Epithelial cell of prostate (primary cell): ENCODE data around the gene MT1X.
A peak's percentile ranks its signal among the peaks of the same experiment; 100 is the strongest.
"Not testable (repeated sequence)": the region's sequence is repeated elsewhere in the genome, so short reads cannot be mapped to it uniquely, and the experiment has no call there.

ENCODE experiments used
- DNase-seq: peaks from one replicate; pipeline ENCODE4 v3.0.0-alpha.2; 2011; ENCODE audit warnings: low read depth, low spot score
- H3K27ac ChIP-seq: fragments of 450-650 bp; 2 replicates; pipeline ENCODE4 v1.5.1; 2017; ENCODE audit warnings: mild to moderate bottlenecking

The MT1X gene

GRCh38 chr16:56708525-56709442, 26.5 kb downstream of the MT1X start:
- H3K27ac ChIP-seq: no peak overlapping the region
- no peak for DNase-seq

DNA sequence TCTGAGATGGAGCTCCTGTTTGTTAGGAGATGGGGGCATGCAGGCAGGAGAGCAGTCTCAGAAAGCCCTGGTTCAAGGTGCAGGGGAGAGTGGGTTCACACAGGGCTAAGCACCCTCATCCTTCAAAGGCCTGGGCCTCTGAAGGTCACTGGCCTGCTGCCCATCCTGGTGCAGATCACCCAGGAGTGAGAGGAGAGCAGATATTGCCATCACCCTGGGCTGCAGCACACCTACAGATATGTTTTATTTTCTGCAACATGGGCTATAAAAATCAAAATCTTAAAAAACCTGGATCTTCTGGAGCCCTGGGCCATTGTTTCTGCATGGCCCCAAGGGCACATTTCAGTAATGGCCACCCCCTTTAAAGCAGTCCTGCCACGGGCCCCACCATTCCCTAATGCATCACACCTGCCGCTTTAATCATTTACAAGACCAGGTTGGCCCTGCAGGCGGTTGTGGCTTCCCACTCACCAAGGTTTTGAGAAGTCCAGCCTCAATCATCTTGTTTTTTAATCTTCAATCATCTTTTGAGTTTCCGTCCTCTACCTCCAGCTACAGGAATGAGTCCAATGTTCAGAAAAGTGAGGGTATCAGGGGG, 27.3 kb downstream of the MT1X start:
- no peak for DNase-seq
- no peak overlapping the region for H3K27ac ChIP-seq

DNA sequence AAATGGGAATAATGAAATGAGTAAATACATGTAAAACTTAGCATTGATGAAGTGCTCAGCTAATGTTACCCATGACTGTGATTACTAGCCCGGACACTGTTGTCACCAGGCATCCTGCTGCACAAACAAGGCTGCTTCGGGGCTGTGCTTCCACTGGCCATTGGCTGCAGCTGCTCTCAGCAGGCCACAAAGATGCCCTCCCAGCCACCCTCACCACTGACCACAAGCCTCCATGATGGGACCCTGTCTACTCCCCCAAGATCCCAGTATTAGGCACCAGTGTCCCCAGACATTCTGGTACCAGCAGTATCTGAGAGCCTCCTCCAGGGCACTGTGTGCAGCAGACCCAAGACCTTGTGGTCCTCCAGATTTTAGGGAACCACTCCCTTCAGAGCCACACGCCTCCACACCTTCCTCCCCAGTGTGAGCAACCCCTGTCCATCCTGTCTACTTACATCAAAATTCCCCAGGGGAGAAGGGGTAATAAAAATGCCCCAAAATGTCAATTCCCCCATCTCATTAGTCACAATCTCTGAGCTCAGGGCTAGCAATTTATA, 28.0 kb downstream of the MT1X start:
- H3K27ac ChIP-seq: no peak overlapping the region
- no peak for DNase-seq

DNA sequence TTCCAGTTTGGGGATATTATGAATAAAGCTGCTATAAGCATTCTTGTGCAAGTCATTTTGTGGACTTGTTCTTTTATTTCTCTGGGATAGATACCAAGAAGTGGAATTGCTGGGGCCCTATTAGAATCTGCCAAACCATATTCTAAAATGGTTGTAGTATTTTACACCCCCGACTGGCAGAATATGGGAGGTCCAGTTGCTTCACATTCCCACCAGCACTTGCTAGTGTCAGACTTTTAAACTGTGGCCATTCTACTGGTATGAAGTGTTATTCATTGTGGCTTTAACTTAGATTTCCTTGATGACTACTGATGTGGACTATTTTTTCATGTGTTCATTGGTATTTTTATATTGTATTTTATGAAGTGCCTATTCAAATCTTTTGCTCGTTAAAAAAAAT, 29.6 kb downstream of the MT1X start:
- no peak overlapping the region for H3K27ac ChIP-seq
- DNase-seq: no peak

DNA sequence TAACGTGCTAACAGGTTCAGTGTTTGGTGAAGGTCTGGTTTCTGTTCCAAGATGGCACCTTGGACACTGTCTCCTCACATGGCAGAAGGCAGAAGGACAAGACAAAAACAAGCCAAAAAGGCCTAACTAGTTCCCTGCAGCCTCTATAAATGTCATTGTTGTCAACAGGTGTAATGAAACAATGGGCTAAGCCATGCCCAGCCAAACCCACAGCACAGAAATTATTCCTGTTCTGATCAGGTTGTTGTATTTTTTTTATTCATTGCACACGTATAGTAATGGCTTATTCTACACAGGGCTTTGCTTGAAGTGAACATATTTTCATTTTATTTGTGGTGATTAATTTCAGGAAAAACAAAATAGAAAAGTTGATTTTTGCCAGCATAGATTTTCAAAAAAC, 31.5 kb downstream of the MT1X start:
- no peak overlapping the region for H3K27ac ChIP-seq

DNA sequence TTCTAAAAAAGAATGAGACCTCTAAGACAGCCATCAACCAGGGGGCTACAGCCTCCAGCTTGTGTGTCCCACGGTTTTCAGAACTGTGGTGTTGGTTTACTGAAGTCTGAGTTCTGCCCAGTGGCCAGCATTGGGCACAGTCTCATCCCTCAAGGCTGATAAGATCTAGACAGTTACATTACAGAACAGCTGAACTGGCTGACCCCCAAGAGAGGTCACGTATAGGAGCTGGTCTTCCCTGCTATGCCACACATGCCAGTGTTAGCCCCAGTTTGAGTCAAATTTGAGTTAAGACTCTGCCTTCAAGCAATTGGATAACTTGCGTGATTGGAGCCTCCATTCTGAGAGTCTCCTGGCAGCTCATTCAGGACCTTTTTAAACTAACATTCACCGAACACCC, 32.9 kb downstream of the MT1X start:
- no peak for DNase-seq
- H3K27ac ChIP-seq: no peak overlapping the region

More for the DNA sequence above, 31.5 kb downstream of the MT1X start:
- no peak for DNase-seq

- no peak overlapping the region for H3K27ac ChIP-seq
- no peak for DNase-seq
These were observed 34.5 kb downstream of the MT1X start for GRCh38 chr16:56716761-56717160.

DNA sequence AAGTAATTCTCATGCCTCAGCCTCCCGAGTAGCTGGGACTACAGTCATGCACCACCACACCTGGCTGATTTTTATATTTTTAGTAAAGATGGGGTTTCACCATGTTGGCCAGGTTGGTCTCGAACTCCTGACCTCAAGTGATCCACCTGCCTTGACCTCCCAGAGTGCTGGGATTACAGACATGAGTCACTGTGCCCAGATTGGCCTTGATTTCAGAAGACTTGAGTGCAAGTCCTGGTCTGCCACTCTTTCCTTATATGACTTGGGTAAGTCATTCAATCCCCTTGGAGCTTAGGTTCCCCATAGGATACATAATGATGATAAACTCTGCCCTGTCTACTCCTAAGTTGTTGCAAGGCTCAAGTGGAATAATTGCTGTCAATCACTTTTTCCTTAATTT, 35.3 kb downstream of the MT1X start:
- not testable (repeated sequence) for DNase-seq, H3K27ac ChIP-seq

DNA sequence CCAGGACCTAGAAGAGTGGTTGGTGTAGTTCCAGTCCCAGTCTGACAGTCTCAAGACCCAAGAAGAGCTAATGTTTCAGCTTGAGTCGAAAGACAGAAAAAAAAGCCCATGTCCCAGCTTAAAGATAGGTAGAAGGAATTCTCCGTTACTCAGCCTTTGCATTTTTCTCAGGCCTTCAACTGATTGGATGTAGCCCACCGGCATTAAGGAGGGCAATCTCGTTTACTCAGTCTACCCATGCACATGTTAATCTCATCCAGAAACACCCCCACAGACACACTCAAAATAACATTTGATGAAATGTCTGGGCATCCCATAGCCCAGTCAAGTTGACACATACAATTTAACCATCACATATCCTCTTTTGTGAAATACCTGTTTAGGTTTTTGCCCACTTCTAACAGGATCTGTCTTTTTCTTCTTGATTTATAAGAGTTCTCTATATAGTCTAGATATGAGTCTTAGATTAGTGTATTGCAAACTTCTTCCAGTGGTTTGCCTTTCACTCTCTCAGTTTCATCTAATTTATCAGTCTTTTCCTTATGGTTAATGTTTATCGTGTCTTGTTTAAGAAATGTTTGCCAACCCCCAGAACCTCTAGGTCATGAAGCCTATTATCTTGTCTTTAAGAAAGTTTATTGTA, 40.1 kb downstream of the MT1X start:
- DNase-seq: no peak
- H3K27ac ChIP-seq: no peak overlapping the region

DNA sequence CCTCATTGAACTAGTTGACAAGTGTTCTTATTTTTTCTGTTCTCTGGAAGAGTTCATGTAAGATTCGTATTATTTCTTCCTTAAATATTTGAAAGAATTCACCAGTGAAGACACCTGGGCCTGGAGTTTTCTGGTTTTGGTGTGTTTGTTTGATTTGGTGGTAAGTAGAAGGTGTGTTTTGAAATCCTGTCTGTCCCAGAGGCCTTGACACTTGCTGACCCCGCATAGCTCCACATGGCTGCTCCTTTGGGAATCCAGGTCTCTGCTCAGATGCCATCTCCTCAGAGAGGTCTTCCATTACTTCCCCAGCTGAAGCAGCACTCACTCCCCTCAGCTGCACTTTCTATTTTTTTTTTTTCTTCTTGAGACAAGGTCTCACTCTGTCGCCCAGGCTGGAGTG, 41.9 kb downstream of the MT1X start:
- DNase-seq: no peak
- H3K27ac ChIP-seq: no peak overlapping the region

- H3K27ac ChIP-seq: no peak overlapping the region
- no peak for DNase-seq
These were observed 44.0 kb downstream of the MT1X start for GRCh38 chr16:56726283-56726682.

- no peak for DNase-seq
These were observed 44.7 kb downstream of the MT1X start for GRCh38 chr16:56726926-56727325.

GRCh38 chr16:56728027-56728426, 45.8 kb downstream of the MT1X start:
- DNase-seq: no peak

More at GRCh38 chr16:56726926-56727325, 44.7 kb downstream of the MT1X start:
- no peak overlapping the region for H3K27ac ChIP-seq

DNA sequence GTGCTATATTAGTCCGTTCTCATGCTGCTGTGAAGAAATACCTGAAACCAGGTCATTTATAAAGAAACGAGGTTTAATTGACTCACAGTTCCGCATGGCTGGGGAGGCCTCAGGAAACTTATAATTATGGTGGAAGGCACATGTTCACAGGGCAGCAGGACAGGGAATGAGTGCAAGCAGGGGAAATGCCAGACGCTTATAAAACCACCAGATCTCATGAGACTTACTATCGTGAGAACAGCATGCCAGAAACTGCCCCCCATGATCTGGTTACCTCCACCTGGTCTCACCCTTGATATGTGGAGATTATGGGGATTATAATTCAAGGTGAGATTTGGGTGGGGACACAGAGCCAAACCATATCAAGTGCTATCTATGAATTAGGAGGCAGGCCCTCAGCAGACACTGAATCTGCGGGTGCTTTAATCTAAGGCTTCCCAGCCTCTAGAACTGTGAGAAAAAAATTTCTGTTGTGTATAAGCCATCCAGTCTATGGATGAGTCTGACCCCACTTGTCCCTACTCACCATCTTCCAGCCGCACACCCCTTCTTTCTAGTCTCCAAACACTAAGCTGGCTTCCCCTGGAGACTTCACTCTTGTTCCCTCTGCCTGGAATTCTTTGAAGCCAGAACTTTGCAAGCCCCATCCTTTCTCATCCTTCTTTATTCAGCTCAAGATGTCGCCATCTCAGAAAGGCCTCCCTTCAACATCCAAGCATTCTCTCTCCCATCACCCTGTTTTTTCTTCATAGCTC, 46.9 kb downstream of the MT1X start:
- peak overlapping the region; percentile 69 for H3K27ac ChIP-seq
- no peak for DNase-seq

More at GRCh38 chr16:56728027-56728426, 45.8 kb downstream of the MT1X start:
- H3K27ac ChIP-seq: no peak overlapping the region

GRCh38 chr16:56729735-56730662, 47.7 kb downstream of the MT1X start, which contains the start of gene NUP93:
NUP93 (plus strand) TSS chr16:56730129; CDS start chr16:56748248, 18,119 bp downstream.
- H3K27ac ChIP-seq: peak within 1 kb of the TSS; percentile 69
- peak; percentile 54 for DNase-seq

- H3K27ac ChIP-seq: no peak overlapping the region
- DNase-seq: no peak
These were observed 50.1 kb downstream of the MT1X start for GRCh38 chr16:56732366-56732765.

GRCh38 chr16:56732832-56733231, 50.6 kb downstream of the MT1X start:
- no peak for DNase-seq

More at GRCh38 chr16:56732832-56733231, 50.6 kb downstream of the MT1X start:
- H3K27ac ChIP-seq: no peak overlapping the region
